SK-N-SH treated with all-trans-retinoic acid at 6 μM for 48 hours (cell line): Measurements from ENCODE around the gene PAXIP1.
A peak's percentile ranks its signal among the peaks of the same experiment; 100 is the strongest.

Experiments
- ATAC-seq: fragments of 200-7000 bp; cut with Tn5 transposase; 3 replicates; pipeline ENCODE4 v1.9.1; 2020; ENCODE audit warnings: mild to moderate bottlenecking, moderate library complexity
- BACH2 ChIP-seq: fragments of 250-450 bp; sonication (Bioruptor Pico); IDR thresholded peaks from 2 replicates; pipeline ENCODE4 v1.9.0; 2021; ENCODE audit warnings: mild to moderate bottlenecking, borderline replicate concordance
- CSDC2 ChIP-seq: fragments of 250-450 bp; sonication (Bioruptor Pico); IDR thresholded peaks from 2 replicates; pipeline ENCODE4 v1.5.0; 2020; ENCODE audit warnings: mild to moderate bottlenecking, moderate library complexity
- ESRRG ChIP-seq: fragments of 250-450 bp; sonication (Bioruptor Pico); IDR thresholded peaks from 2 replicates; pipeline ENCODE4 v1.6.1; 2021; ENCODE audit warnings: mild to moderate bottlenecking
- ISL1 ChIP-seq: fragments of 250-450 bp; sonication (Bioruptor Pico); IDR thresholded peaks from 2 replicates; pipeline ENCODE4 v2.1.2; 2022; ENCODE audit warnings: mild to moderate bottlenecking, moderate library complexity
- OSR1 ChIP-seq: fragments of 250-450 bp; sonication (Bioruptor Pico); IDR thresholded peaks from 2 replicates; pipeline ENCODE4 v1.8.0; 2022; ENCODE audit warnings: moderate library complexity, mild to moderate bottlenecking, inconsistent platforms
- POU6F1 ChIP-seq: fragments of 250-450 bp; sonication (Bioruptor Pico); IDR thresholded peaks from 2 replicates; pipeline ENCODE4 v1.8.0; 2021; ENCODE audit warnings: low read depth, mild to moderate bottlenecking, moderate library complexity, borderline replicate concordance
- RARB ChIP-seq: fragments of 250-450 bp; sonication (Bioruptor Pico); IDR thresholded peaks from 2 replicates; pipeline ENCODE4 v1.8.0; 2021; ENCODE audit warnings: mild to moderate bottlenecking, moderate library complexity
- SNAI2 ChIP-seq: fragments of 250-450 bp; sonication (Bioruptor Pico); IDR thresholded peaks from 2 replicates; pipeline ENCODE4 v1.5.0; 2020; ENCODE audit warnings: mild to moderate bottlenecking, moderate library complexity
- TCF4 ChIP-seq: fragments of 250-450 bp; sonication (Bioruptor Pico); IDR thresholded peaks from 2 replicates; pipeline ENCODE4 v1.8.0; 2021; ENCODE audit warnings: mild to moderate bottlenecking, moderate library complexity, borderline replicate concordance
- TOX ChIP-seq: fragments of 250-450 bp; sonication (Bioruptor Pico); IDR thresholded peaks from 2 replicates; pipeline ENCODE4 v1.8.0; 2021; ENCODE audit warnings: mild to moderate bottlenecking, moderate library complexity, borderline replicate concordance
- TSHZ2 ChIP-seq: fragments of 250-450 bp; sonication (Bioruptor Pico); IDR thresholded peaks from 2 replicates; pipeline ENCODE4 v1.5.0; 2020; ENCODE audit warnings: mild to moderate bottlenecking, moderate library complexity
- ZFP3 ChIP-seq: fragments of 250-450 bp; sonication (Bioruptor Pico); IDR thresholded peaks from 2 replicates; pipeline ENCODE4 v1.5.0; 2020; ENCODE audit warnings: mild to moderate bottlenecking, moderate library complexity
- ZFP30 ChIP-seq: fragments of 450-650 bp; formaldehyde crosslinking; IDR thresholded peaks from 2 replicates; pipeline ENCODE4 v1.5.0; 2022; ENCODE audit warnings: mild to moderate bottlenecking, moderate library complexity
- TF ChIP-seq, protein P1 (sequence below): fragments of 250-450 bp; sonication (Bioruptor Pico); IDR thresholded peaks from 2 replicates; pipeline ENCODE4 v1.5.1; 2021; ENCODE audit warnings: mild to moderate bottlenecking, moderate library complexity
- TF ChIP-seq, protein P2 (sequence below): fragments of 250-450 bp; sonication (Bioruptor Pico); IDR thresholded peaks from 2 replicates; pipeline ENCODE4 v1.8.0; 2020; ENCODE audit warnings: mild to moderate bottlenecking, moderate library complexity, borderline replicate concordance
- TF ChIP-seq, protein P3 (sequence below): fragments of 250-450 bp; sonication (Bioruptor Pico); IDR thresholded peaks from 2 replicates; pipeline ENCODE4 v1.5.1; 2020; ENCODE audit warnings: low read depth, mild to moderate bottlenecking, moderate library complexity

Gene PAXIP1

DNA sequence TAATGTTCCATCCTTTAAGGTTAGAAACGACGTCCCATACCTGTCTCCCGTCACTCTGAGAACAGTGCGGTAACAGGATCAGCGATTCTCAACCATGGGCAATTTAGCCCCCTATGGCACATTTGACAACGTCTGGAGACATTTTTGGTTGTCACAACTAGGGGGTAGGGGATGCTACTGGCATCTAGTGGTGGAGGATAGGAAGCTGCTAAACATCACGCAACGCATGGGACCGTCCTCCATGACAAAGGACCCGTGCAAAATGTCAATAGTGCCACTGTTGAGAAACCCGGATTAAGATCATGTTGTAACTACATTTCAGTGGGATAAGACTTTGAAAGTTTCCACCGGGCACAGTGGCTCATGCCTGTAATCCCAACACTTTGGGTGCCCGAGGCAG is 5.0 kb upstream of the PAXIP1 start:
- TF ChIP-seq ESRRG (no peak), OSR1 (no peak), BACH2 (CRISPR knock-in tag) (no peak), TSHZ2 (CRISPR knock-in tag) (no peak), SNAI2 (CRISPR knock-in tag) (no peak), ZFP30 (CRISPR knock-in tag) (no peak), TOX (CRISPR knock-in tag) (no peak), ISL1 (CRISPR knock-in tag) (no peak), POU6F1 (no peak), CSDC2 (CRISPR knock-in tag) (no peak), TCF4 (no peak), ZFP3 (no peak)
- TF ChIP-seq, protein P1, sequence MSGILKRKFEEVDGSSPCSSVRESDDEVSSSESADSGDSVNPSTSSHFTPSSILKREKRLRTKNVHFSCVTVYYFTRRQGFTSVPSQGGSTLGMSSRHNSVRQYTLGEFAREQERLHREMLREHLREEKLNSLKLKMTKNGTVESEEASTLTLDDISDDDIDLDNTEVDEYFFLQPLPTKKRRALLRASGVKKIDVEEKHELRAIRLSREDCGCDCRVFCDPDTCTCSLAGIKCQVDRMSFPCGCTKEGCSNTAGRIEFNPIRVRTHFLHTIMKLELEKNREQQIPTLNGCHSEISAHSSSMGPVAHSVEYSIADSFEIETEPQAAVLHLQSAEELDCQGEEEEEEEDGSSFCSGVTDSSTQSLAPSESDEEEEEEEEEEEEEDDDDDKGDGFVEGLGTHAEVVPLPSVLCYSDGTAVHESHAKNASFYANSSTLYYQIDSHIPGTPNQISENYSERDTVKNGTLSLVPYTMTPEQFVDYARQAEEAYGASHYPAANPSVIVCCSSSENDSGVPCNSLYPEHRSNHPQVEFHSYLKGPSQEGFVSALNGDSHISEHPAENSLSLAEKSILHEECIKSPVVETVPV: no peak
- TF ChIP-seq, protein P2, sequence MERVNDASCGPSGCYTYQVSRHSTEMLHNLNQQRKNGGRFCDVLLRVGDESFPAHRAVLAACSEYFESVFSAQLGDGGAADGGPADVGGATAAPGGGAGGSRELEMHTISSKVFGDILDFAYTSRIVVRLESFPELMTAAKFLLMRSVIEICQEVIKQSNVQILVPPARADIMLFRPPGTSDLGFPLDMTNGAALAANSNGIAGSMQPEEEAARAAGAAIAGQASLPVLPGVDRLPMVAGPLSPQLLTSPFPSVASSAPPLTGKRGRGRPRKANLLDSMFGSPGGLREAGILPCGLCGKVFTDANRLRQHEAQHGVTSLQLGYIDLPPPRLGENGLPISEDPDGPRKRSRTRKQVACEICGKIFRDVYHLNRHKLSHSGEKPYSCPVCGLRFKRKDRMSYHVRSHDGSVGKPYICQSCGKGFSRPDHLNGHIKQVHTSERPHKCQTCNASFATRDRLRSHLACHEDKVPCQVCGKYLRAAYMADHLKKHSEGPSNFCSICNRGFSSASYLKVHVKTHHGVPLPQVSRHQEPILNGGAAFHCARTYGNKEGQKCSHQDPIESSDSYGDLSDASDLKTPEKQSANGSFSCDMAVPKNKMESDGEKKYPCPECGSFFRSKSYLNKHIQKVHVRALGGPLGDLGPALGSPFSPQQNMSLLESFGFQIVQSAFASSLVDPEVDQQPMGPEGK: no peak
- TF ChIP-seq, protein P3, sequence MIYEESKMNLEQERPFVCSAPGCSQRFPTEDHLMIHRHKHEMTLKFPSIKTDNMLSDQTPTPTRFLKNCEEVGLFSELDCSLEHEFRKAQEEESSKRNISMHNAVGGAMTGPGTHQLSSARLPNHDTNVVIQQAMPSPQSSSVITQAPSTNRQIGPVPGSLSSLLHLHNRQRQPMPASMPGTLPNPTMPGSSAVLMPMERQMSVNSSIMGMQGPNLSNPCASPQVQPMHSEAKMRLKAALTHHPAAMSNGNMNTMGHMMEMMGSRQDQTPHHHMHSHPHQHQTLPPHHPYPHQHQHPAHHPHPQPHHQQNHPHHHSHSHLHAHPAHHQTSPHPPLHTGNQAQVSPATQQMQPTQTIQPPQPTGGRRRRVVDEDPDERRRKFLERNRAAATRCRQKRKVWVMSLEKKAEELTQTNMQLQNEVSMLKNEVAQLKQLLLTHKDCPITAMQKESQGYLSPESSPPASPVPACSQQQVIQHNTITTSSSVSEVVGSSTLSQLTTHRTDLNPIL (CRISPR knock-in tag): no peak
- ATAC-seq: no peak

- TF ChIP-seq ZFP3: 0 out of 2 replicates have a peak, but pooled peaks have one; percentile 20
- TF ChIP-seq TSHZ2 (CRISPR knock-in tag): peak; percentile 74; the same call in 1 of the 2 replicates
- TF ChIP-seq RARB (CRISPR knock-in tag): no peak
- ATAC-seq: peak; percentile 88
Measured at GRCh38 chr7:155003376-155004214, 671 bp upstream of the PAXIP1 start.
